MG63 (cell line): Measurements from ENCODE around the gene ACAP1. TPM values are rescaled to one million over a fixed set of nuclear protein-coding genes. Genes with fewer than 3 reads are reported as not detected.
"Not testable (repeated sequence)": the region's sequence is repeated elsewhere in the genome, so short reads cannot be mapped to it uniquely, and the experiment has no call there.

Experiments used
- DNase-seq: peaks from one replicate; pipeline ENCODE4 v3.0.0-alpha.2; 2020
- H3K27me3 ChIP-seq: fragments of 250-450 bp; sonication (Bioruptor Pico); 2 replicates; pipeline ENCODE4 v1.5.1; 2020; ENCODE audit warnings: mild to moderate bottlenecking, moderate library complexity
- H3K36me3 ChIP-seq: fragments of 250-450 bp; sonication (Bioruptor Pico); 2 replicates; pipeline ENCODE4 v1.5.1; 2020; ENCODE audit warnings: mild to moderate bottlenecking, moderate library complexity
- H3K4me3 ChIP-seq: fragments of 250-450 bp; sonication (Bioruptor Pico); 2 replicates; pipeline ENCODE4 v1.5.1; 2020; ENCODE audit warnings: mild to moderate bottlenecking, moderate library complexity
- H3K9me3 ChIP-seq: fragments of 250-450 bp; sonication (Bioruptor Pico); 2 replicates; pipeline ENCODE4 v1.5.1; 2020; ENCODE audit warnings: mild to moderate bottlenecking, moderate library complexity
- total RNA-seq: library from RNA; depleted of rRNA; stranded (reverse); fragments of >200 nt; shearing (Covaris generic); gene quantifications from 2 replicates; pipeline ENCODE4 v1.2.3, GENCODE V29; 2014; ENCODE audit warnings: low replicate concordance

Gene ACAP1
- total RNA-seq, 1 experiment from 2014 or later = 0.20 TPM

GRCh38 chr17:7337600-7337999 lies 1.3 kb downstream of the ACAP1 start:
- H3K4me3 ChIP-seq, H3K9me3 ChIP-seq, H3K36me3 ChIP-seq, DNase-seq, H3K27me3 ChIP-seq: not testable (repeated sequence)

- Histone ChIP-seq H3K9me3 (no peaks in the 10 kb centered on the region), H3K36me3 (no peaks in the 10 kb centered on the region), H3K4me3 (no peak overlapping the region), H3K27me3 (no peaks in the 10 kb centered on the region)
- no peak for DNase-seq
Measured at GRCh38 chr17:7340179-7340578, 3.9 kb downstream of the ACAP1 start.

- Histone ChIP-seq H3K36me3 (no peaks in the 10 kb centered on the region), H3K27me3 (no peaks in the 10 kb centered on the region), H3K4me3 (no peak overlapping the region), H3K9me3 (no peaks in the 10 kb centered on the region)
- no peak for DNase-seq
Measured at GRCh38 chr17:7341842-7342241, 5.5 kb downstream of the ACAP1 start.

GRCh38 chr17:7343250-7343649 lies 6.9 kb downstream of the ACAP1 start:
- no peak for DNase-seq
- H3K27me3 ChIP-seq = no peaks in the 10 kb centered on the region
- no peaks in the 10 kb centered on the region for H3K36me3 ChIP-seq
- H3K4me3 ChIP-seq = no peak overlapping the region
- no peaks in the 10 kb centered on the region for H3K9me3 ChIP-seq

DNA sequence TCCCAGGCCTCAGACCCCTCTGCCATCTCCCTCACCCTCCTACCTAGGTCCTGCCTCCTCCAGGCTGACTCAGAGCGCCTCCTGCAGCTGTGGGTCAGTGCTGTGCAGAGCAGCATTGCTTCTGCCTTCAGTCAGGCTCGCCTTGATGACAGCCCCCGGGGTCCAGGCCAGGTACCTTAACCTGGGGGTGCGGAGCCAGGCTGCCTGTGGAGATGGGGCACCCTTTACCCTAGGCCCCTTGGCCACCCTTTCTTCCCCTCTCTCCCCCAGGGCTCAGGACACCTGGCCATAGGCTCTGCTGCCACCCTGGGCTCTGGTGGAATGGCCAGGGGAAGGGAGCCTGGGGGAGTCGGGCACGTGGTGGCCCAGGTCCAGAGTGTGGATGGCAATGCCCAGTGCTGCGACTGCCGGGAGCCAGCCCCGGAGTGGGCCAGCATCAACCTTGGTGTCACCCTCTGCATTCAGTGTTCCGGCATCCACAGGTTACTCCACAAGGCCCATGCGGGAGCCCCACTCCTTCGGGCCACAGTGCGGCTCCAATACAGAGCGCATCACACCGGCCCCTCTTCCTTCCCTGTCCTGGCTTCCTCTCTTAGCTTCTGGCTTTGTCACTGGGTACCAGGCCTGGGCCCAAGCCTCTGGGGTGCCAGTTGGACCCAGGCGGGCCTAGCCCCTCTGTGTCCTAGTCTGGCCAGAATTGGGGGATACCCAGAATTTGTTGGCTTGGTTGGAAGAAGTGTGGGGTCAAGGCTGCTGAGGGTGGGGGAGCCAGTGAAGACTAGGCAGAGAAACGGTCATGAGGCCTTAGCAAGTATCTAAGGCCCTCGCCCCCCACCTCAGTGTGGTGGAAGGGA lies 10.7 kb downstream of the ACAP1 start:
- no peaks in the 10 kb centered on the region for H3K9me3 ChIP-seq
- no peak overlapping the region for H3K4me3 ChIP-seq
- DNase-seq = no peak
- no peaks in the 10 kb centered on the region for H3K36me3 ChIP-seq
- no peaks in the 10 kb centered on the region for H3K27me3 ChIP-seq

DNA sequence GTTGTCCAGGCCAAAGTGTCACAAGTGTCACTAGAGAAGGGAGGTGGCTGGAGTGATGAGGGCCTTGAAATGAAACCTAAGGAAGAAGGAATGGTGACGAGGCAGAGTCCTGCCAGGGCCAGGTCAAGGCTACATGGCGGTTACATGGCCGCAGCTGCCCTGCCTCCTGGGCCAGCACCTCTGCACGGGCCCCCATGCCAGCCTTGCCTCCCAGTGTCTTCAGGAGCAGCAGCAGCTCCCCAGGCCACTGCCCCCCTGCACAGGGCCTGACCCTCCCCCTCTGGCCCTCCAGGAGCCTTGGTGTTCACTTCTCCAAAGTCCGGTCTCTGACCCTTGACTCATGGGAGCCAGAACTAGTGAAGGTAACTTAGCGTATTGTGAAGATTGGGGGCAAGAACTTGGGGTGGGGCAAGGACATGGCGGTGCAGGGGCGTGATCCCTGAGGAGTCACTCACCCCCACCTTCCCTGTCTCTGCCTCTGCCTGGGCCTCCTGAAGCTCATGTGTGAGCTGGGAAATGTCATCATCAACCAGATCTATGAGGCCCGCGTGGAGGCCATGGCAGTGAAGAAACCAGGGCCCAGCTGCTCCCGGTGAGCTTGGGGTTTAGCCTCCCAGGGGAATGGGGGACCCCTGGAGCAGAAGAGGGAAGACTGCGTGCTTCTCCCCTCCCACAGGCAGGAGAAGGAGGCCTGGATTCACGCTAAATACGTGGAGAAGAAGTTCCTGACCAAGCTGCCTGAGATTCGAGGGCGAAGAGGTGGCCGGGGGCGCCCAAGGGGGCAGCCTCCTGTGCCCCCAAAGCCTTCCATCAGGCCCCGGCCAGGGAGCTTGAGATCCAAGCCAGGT lies 11.5 kb downstream of the ACAP1 start:
- no peaks in the 10 kb centered on the region for H3K9me3 ChIP-seq
- no peak for DNase-seq
- no peaks in the 10 kb centered on the region for H3K27me3 ChIP-seq
- no peaks in the 10 kb centered on the region for H3K36me3 ChIP-seq
- no peak overlapping the region for H3K4me3 ChIP-seq

GRCh38 chr17:7348478-7349242 lies 12.3 kb downstream of the ACAP1 start:
- no peak for DNase-seq
- no peaks in the 10 kb centered on the region for H3K36me3 ChIP-seq
- no peaks in the 10 kb centered on the region for H3K9me3 ChIP-seq
- no peaks in the 10 kb centered on the region for H3K27me3 ChIP-seq
- no peak overlapping the region for H3K4me3 ChIP-seq

GRCh38 chr17:7351665-7352502 lies 15.6 kb downstream of the ACAP1 start, which contains the start of gene KCTD11:
KCTD11 (plus strand) TSS chr17:7352162.
- Histone ChIP-seq H3K27me3 (no peaks in the 10 kb centered on the region), H3K9me3 (no peaks in the 10 kb centered on the region), H3K36me3 (no peaks in the 10 kb centered on the region), H3K4me3 (peak within 1 kb of the TSS; percentile 82)
- peak; percentile 92 for DNase-seq

GRCh38 chr17:7352503-7352889 lies 16.2 kb downstream of the ACAP1 start:
- Histone ChIP-seq H3K4me3 (peak overlapping the region; percentile 82), H3K9me3 (no peaks in the 10 kb centered on the region), H3K27me3 (no peaks in the 10 kb centered on the region), H3K36me3 (no peaks in the 10 kb centered on the region)
- no peak for DNase-seq

GRCh38 chr17:7352910-7353635 lies 16.7 kb downstream of the ACAP1 start:
- DNase-seq = no peak
- no peaks in the 10 kb centered on the region for H3K27me3 ChIP-seq
- H3K36me3 ChIP-seq = no peaks in the 10 kb centered on the region
- H3K9me3 ChIP-seq = no peaks in the 10 kb centered on the region
- H3K4me3 ChIP-seq = peak overlapping the region; percentile 82; the same call in 1 of the 2 replicates

- Histone ChIP-seq H3K4me3 (no peak overlapping the region), H3K9me3 (no peaks in the 10 kb centered on the region), H3K36me3 (no peaks in the 10 kb centered on the region), H3K27me3 (no peaks in the 10 kb centered on the region)
- DNase-seq = no peak
Measured at GRCh38 chr17:7354262-7354843, 18.0 kb downstream of the ACAP1 start.

DNA sequence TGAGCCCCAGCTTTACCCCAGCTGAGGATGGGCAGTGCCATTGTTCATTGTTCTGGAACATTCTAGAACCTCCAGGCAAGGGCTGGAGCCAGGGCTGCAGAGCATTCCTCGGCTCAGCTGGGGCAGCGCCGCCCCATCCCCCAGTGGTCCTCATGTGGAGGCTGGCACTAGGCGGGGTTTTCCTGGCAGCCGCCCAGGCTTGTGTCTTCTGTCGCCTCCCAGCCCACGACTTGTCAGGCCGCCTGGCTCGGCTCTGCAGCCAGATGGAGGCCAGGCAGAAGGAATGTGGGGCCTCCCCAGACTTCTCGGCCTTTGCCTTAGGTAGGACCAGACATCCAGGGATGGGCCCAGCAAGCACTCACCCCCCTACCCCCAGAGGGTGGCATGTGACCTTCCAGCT lies 18.7 kb downstream of the ACAP1 start, which contains the start of gene TMEM95:
TSS of gene TMEM95 (plus strand) at position 104 of the 400 bp plus-strand sequence. CDS start at position 153, 49 bp downstream.
- Histone ChIP-seq H3K4me3 (no peak within 1 kb of the TSS), H3K36me3 (no peaks in the 10 kb centered on the region), H3K27me3 (no peaks in the 10 kb centered on the region), H3K9me3 (no peaks in the 10 kb centered on the region)
- no peak for DNase-seq

DNA sequence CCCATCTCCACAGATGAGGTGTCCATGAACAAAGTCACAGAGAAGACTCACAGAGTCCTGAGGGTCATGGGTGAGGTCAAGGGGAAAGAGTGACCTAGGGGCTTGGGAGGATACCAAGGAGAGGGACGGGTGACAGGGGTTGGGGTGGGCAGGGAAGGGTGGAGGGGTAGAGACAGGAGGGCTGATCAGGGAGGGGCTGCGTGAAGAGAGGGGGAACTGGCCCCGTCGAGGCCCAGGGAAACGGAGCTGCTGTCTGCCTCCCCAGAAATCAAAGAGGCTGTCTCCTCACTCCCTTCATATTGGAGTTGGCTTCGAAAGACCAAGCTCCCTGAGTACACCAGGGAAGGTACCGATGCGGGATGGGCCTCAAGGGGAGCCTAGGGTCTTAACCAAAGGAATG lies 19.2 kb downstream of the ACAP1 start:
- Histone ChIP-seq H3K27me3 (no peaks in the 10 kb centered on the region), H3K4me3 (no peak overlapping the region), H3K9me3 (no peaks in the 10 kb centered on the region), H3K36me3 (no peaks in the 10 kb centered on the region)
- DNase-seq = no peak

DNA sequence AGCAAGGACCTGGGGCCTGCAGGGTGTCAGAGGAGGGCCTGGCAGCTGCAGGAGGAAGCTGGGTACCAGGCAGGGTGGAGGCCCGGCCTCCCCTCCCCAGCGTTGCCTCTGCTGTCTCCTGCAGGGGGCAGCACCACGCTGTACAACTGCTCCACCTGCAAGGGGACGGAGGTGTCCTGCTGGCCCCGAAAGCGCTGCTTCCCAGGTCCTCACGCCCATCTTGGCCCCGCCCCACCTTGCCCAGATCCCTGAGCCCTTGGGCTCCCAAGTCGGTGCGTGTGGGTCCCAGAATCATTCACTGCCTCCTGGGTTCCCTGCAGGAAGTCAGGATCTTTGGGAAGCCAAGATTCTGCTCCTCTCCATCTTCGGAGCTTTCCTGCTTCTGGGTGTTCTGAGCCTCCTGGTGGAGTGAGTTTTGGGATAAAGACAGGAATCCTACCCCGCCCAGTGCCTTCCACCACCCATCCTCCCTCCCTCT lies 19.8 kb downstream of the ACAP1 start:
- Histone ChIP-seq H3K27me3 (no peaks in the 10 kb centered on the region), H3K4me3 (no peak overlapping the region)
- DNase-seq = peak; percentile 54

GRCh38 chr17:7356756-7357155 lies 20.4 kb downstream of the ACAP1 start:
- no peaks in the 10 kb centered on the region for H3K9me3 ChIP-seq
- H3K4me3 ChIP-seq = no peak overlapping the region
- H3K36me3 ChIP-seq = no peaks in the 10 kb centered on the region
- DNase-seq = no peak
- no peaks in the 10 kb centered on the region for H3K27me3 ChIP-seq

More for the DNA sequence above, 19.8 kb downstream of the ACAP1 start:
- no peaks in the 10 kb centered on the region for H3K9me3 ChIP-seq
- no peaks in the 10 kb centered on the region for H3K36me3 ChIP-seq
